ENCODE measurements around the gene PTPN12.

DNA sequence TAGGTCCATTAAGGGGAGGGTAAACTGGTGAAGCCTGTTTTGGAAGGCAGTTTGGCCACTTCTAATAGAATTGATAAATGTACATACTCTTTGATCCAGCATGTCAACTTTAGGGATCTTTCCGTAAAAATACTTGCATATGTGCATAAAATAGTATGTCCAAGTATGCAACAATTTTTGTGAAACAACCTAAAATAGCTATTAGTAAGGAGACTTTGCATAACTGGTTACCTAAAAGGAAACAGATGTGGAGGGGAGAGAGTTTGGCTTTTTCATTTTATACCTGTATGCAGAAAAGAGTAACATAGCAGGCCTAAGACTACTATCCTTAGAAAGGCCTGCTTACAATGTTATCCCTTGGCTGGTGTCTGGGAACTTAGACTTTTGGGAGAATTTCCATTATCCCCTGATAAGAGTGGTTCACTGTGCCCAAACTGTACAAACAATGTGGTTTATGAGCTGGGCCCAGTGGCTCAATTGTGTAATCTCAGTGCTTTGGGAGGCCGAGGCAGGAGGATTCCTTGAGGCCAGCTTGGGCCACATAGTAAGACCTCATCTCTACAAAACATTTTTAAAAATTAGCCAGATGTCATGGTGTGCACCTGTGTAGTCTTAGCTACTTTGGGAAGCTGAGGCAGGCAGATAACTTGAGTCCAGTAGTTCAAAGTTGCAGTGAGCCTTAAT lies 21.3 kb downstream of the PTPN12 start:
- TF ChIP-seq, protein P1, sequence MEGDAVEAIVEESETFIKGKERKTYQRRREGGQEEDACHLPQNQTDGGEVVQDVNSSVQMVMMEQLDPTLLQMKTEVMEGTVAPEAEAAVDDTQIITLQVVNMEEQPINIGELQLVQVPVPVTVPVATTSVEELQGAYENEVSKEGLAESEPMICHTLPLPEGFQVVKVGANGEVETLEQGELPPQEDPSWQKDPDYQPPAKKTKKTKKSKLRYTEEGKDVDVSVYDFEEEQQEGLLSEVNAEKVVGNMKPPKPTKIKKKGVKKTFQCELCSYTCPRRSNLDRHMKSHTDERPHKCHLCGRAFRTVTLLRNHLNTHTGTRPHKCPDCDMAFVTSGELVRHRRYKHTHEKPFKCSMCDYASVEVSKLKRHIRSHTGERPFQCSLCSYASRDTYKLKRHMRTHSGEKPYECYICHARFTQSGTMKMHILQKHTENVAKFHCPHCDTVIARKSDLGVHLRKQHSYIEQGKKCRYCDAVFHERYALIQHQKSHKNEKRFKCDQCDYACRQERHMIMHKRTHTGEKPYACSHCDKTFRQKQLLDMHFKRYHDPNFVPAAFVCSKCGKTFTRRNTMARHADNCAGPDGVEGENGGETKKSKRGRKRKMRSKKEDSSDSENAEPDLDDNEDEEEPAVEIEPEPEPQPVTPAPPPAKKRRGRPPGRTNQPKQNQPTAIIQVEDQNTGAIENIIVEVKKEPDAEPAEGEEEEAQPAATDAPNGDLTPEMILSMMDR (conservative IDR thresholded peaks at IDR 0.05), result no peak
- TF ChIP-seq EZH2 (IDR thresholded peaks at IDR 0.05; ENCODE audit: low read depth), result no peak

Data from PC-9 (cell line).